K562 (cell line): ENCODE measurements around the gene ZG16B. TPM values are rescaled to one million over a fixed set of nuclear protein-coding genes. Genes with fewer than 3 reads are reported as not detected.
A peak's percentile ranks its signal among the peaks of the same experiment; 100 is the strongest.

ENCODE experiments used
- BACH1 ChIP-seq: fragments of 200-800 bp; sonication (Bioruptor generic); IDR thresholded peaks from 2 replicates; pipeline ENCODE4 v1.6.1; 2016; ENCODE audit warnings: missing genetic modification characterization, missing compliant biosample characterization
- CEBPG ChIP-seq, 3 experiments: fragments of 200-800 bp in 1 of 3; sonication (Bioruptor generic) in 1 of 3; sonication (generic) in 1 of 3; formaldehyde crosslinking in 1 of 3; IDR thresholded peaks in 2 of 3; conservative IDR thresholded peaks in 1 of 3; 2 replicates each; pipeline versions ENCODE4 v1.6.1 to v1.8.0; 2016 to 2022; ENCODE audit warnings: missing compliant biosample characterization in 2 of 3, missing genetic modification characterization in 2 of 3, mild to moderate bottlenecking in 1 of 3, missing genetic modification reagents in 1 of 3
- COPS2 ChIP-seq: fragments of 450-650 bp; conservative IDR thresholded peaks from 2 replicates; pipeline ENCODE4 v1.6.1; 2016; ENCODE audit warnings: mild to moderate bottlenecking, moderate library complexity
- DACH1 ChIP-seq: fragments of 450-650 bp; IDR thresholded peaks from 2 replicates; pipeline ENCODE4 v1.6.1; 2018; ENCODE audit not compliant: partially characterized antibody
- DNMT1 ChIP-seq: fragments of 450-650 bp; IDR thresholded peaks from 2 replicates; pipeline ENCODE4 v1.6.1; 2016; ENCODE audit warnings: antibody characterized with exemption, mild to moderate bottlenecking
- FOXJ3 ChIP-seq: sonication (generic); formaldehyde crosslinking; IDR thresholded peaks from 2 replicates; pipeline ENCODE4 v1.4.0; 2020; ENCODE audit warnings: mild to moderate bottlenecking, missing genetic modification reagents
- GATAD2B ChIP-seq: fragments of 450-650 bp; IDR thresholded peaks from 2 replicates; pipeline ENCODE4 v1.6.1; 2017; ENCODE audit warnings: mild to moderate bottlenecking, borderline replicate concordance
- IRF1 ChIP-seq: sonication (generic); formaldehyde crosslinking; IDR thresholded peaks from 2 replicates; pipeline ENCODE4 v1.8.0; 2022; ENCODE audit warnings: missing genetic modification reagents, mild to moderate bottlenecking, borderline replicate concordance
- PHB2 ChIP-seq: fragments of 450-650 bp; IDR thresholded peaks from 2 replicates; pipeline ENCODE4 v1.6.1; 2017; ENCODE audit warnings: low read depth
- SP2 ChIP-seq: IDR thresholded peaks from 2 replicates; pipeline ENCODE4 v1.6.1; 2011; ENCODE audit warnings: mild to moderate bottlenecking, low read depth, low read length, moderate library complexity; ENCODE audit not compliant: poor library complexity, severe bottlenecking; ENCODE audit errors: extremely low read depth
- TAF7 ChIP-seq: fragments of 450-650 bp; IDR thresholded peaks from 2 replicates; pipeline ENCODE4 v1.6.1; 2016; ENCODE audit warnings: missing genetic modification characterization, missing compliant biosample characterization
- U2AF1 ChIP-seq: fragments of 200-400 bp; formaldehyde crosslinking; optimal IDR thresholded peaks from 2 replicates; pipeline ENCODE3; 2017; ENCODE audit warnings: mild to moderate bottlenecking, low read depth, low read length, moderate library complexity
- ZBTB11 ChIP-seq, 3 experiments: fragments of 200-800 bp in 1 of 3; fragments of 250-450 bp in 1 of 3; fragments of 450-650 bp in 1 of 3; sonication (Bioruptor Pico) in 1 of 3; sonication (Bioruptor generic) in 1 of 3; formaldehyde crosslinking in 1 of 3; IDR thresholded peaks; 2 replicates each; pipeline versions ENCODE4 v1.6.1 to v1.8.0; 2016 to 2022; ENCODE audit warnings: mild to moderate bottlenecking in 2 of 3, missing genetic modification characterization in 2 of 3, missing compliant biosample characterization in 1 of 3, moderate library complexity in 1 of 3
- ZNF121 ChIP-seq: sonication (generic); formaldehyde crosslinking; conservative IDR thresholded peaks from 2 replicates; pipeline ENCODE4 v1.8.0; 2022; ENCODE audit warnings: missing genetic modification reagents
- ZNF57 ChIP-seq: fragments of 450-650 bp; formaldehyde crosslinking; IDR thresholded peaks from 2 replicates; pipeline ENCODE4 v1.4.0; 2020; ENCODE audit warnings: mild to moderate bottlenecking, moderate library complexity
- ZNF780A ChIP-seq: fragments of 250-450 bp; sonication (Bioruptor Pico); IDR thresholded peaks from 2 replicates; pipeline ENCODE4 v1.5.0; 2021; ENCODE audit warnings: mild to moderate bottlenecking
- polyA plus RNA-seq, 8 experiments: library from polyadenylated mRNA; depleted of rRNA in 4 of 8; stranded (reverse) in 5 of 8; unstranded in 3 of 8; fragments of >200 nt; fragmentation: Nextera tagmentation in 2 of 8; fragmentation: Illumina TruSeq in 1 of 8; extraction: Ambion mirVana in 2 of 8; extraction: Trizol in 1 of 8; gene quantifications; 2 replicates each; pipeline versions ENCODE4 v1.2.1 to v1.2.3, GENCODE V29; 2011 to 2014; ENCODE audit warnings: inconsistent platforms in 1 of 8, missing spikeins in 1 of 8
- total RNA-seq, 7 experiments: library from RNA; depleted of rRNA in 6 of 7; stranded (reverse); fragments of >200 nt in 6 of 7; fragmentation: Illumina TruSeq in 2 of 7; extraction: Trizol in 2 of 7; gene quantifications; 2 replicates each; pipeline versions ENCODE4 v1.2.1 to v1.2.3, GENCODE V29; 2011 to 2021; ENCODE audit warnings: low replicate concordance in 1 of 7
- TF ChIP-seq, protein P1 (sequence below), 2 experiments: IDR thresholded peaks; 2 replicates each; pipeline ENCODE4 v1.6.1; 2012; ENCODE audit warnings: improper control_type of control experiment in 2 of 2, low read depth in 2 of 2, low read length in 2 of 2, borderline replicate concordance in 1 of 2
- TF ChIP-seq, protein P2 (sequence below): fragments of 450-650 bp; formaldehyde crosslinking; IDR thresholded peaks from 2 replicates; pipeline ENCODE4 v1.4.0; 2022; ENCODE audit warnings: missing genetic modification characterization

Gene ZG16B
- total and polyA plus RNA-seq, 9 of the 15 experiments (the other 6 are each of a cell fraction or from before 2014, with no cell fraction given), result 0.25 to 0.43 (median 0.34) TPM; not detected in 5

- TF ChIP-seq, protein P1, sequence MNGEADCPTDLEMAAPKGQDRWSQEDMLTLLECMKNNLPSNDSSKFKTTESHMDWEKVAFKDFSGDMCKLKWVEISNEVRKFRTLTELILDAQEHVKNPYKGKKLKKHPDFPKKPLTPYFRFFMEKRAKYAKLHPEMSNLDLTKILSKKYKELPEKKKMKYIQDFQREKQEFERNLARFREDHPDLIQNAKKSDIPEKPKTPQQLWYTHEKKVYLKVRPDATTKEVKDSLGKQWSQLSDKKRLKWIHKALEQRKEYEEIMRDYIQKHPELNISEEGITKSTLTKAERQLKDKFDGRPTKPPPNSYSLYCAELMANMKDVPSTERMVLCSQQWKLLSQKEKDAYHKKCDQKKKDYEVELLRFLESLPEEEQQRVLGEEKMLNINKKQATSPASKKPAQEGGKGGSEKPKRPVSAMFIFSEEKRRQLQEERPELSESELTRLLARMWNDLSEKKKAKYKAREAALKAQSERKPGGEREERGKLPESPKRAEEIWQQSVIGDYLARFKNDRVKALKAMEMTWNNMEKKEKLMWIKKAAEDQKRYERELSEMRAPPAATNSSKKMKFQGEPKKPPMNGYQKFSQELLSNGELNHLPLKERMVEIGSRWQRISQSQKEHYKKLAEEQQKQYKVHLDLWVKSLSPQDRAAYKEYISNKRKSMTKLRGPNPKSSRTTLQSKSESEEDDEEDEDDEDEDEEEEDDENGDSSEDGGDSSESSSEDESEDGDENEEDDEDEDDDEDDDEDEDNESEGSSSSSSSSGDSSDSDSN (IDR thresholded peaks at IDR 0.05; ENCODE audit: borderline replicate concordance in 1 of 2, low read depth in 2 of 2, low read length in 2 of 2), result peak in 1 of 2 experiments; percentile 65; a peak in 1 of 4 replicates
- TF ChIP-seq PHB2 (no peak), U2AF1 (no peak), SP2 (no peak), ZNF780A (CRISPR knock-in tag) (no peak), DNMT1 (no peak), COPS2 (no peak), IRF1 (CRISPR knock-in tag) (no peak), BACH1 (tag) (peak; percentile 87; the same call in 1 of the 2 replicates), DACH1 (peak; percentile 66), TAF7 (tag) (peak; percentile 91), ZBTB11 (CRISPR knock-in tag; IDR thresholded peaks at IDR 0.05) (peak; percentile 71 to 95 (median 79); a peak in 5 of 6 replicates), FOXJ3 (CRISPR knock-in tag) (no peak), CEBPG (CRISPR knock-in tag; IDR thresholded peaks at IDR 0.05) (no peak), CEBPG (tag; conservative IDR thresholded peaks at IDR 0.05 in 1 of 2, IDR thresholded peaks at IDR 0.05 in 1 of 2) (no peak), ZNF121 (CRISPR knock-in tag) (no peak), GATAD2B (peak; percentile 23; the same call in 1 of the 2 replicates), ZNF57 (CRISPR knock-in tag) (no peak)
- TF ChIP-seq, protein P2, sequence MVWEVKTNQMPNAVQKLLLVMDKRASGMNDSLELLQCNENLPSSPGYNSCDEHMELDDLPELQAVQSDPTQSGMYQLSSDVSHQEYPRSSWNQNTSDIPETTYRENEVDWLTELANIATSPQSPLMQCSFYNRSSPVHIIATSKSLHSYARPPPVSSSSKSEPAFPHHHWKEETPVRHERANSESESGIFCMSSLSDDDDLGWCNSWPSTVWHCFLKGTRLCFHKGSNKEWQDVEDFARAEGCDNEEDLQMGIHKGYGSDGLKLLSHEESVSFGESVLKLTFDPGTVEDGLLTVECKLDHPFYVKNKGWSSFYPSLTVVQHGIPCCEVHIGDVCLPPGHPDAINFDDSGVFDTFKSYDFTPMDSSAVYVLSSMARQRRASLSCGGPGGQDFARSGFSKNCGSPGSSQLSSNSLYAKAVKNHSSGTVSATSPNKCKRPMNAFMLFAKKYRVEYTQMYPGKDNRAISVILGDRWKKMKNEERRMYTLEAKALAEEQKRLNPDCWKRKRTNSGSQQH (CRISPR knock-in tag), result peak; percentile 46; the same call in 1 of the 2 replicates
These were observed 38.1 kb downstream of the ZG16B start (continued) for GRCh38 chr16:2867987-2868789.
